NCI-H2107 treated with DMSO at 0.1 percent for 48 hours (cell line): ENCODE data around the gene TBC1D9.

Experiments used
- DNase-seq: peaks from one replicate; lab custom pipeline; 2025; ENCODE audit not compliant: unreplicated experiment; lab: John Stamatoyannopoulos, UW

The TBC1D9 gene

DNA sequence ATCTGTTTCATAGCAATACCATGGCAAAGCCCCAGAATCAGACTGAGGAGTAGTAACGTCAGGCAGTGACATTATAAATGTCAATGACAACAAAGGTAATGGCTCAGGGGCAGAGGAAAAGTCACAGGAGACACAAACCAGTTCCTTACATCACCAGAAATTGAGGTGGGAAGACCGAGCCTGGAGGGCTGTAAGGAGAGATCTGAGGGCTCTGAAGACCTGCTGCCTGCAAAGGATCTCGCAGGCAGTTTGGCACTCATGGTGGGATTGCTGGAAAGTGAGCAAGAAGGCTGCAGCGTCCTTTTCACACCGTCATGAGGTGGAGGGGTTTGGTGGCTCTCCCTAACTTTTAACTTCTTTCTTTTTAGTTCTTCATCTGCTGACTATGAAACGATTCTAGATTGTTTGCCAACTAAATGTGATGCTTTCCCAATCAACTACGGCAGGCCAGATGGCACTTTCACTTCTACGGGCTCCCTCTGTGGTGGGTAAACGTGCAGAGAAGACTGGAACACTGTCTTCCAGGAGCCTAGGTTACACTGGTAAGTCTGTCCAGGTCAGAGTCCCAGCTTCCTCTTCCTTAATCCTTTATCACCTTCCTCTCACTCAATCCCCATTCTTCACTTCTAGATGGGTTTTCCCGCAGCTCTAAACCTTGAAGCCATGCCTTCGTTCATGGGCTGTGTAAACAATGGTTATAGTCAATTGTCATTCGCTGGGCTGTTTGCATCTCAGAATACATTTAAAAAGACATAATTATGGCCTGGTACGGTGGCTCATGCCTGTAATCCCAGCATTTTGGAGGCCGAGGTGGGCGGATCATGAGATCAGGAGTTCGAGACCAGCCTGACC, 58.2 kb downstream of the TBC1D9 start:
- DNase-seq, result no peak

DNA sequence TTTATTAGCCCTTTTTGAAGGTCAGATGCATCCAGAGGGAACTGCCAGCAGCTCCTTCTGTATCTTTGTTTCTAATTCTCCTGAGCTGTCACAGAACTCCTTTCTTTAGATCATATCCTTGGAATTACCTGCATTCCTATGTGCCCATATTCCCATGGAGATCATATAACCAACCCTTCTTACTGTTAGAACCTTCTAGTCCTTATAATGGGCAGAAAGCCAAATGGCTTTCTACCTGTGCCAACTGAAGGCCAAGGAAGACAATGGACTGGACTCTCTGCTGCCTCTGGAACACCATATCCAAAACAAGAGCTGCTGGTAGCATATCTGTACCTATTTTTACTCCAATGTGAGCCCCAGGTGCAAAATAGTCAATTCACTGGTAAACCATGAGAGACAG, 60.7 kb downstream of the TBC1D9 start:
- DNase-seq, result no peak

DNA sequence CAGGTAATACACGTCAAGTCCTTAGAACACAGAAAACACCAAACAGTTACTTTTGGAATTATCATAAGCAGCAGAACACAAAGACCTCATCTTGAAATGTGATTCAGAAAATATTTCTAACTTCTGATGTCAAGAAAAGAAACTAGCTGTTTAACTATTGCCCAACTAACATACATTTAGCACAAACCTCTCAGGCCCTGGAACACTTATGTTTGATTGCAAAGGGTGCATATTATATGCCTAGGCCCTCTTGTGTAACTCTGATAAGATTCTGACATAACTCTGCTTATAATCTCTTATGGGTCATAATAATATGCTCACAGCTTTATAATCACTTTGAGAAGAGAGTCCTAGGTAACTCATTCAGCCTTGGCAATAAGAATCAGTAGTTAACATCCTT, 62.6 kb downstream of the TBC1D9 start:
- no peak for DNase-seq

DNA sequence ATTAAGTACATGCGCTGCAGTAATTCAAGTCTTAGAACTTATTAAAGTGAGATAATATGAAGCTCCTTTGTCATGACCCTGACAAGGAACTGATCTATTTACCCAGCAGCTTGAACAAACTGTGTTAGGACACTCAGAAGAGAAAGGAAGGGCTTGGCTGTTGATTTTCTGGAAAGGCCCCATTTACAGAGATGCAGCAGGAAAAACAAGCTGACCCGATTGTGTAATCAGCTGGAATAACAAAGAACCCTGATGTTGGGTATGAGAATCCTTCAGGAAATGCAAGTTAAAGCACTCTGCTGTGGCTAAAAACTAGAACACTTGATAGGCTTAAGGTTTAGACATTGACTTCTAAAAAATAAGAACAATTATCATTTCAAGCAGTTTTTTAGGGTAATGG, 64.8 kb downstream of the TBC1D9 start:
- DNase-seq, result no peak

DNA sequence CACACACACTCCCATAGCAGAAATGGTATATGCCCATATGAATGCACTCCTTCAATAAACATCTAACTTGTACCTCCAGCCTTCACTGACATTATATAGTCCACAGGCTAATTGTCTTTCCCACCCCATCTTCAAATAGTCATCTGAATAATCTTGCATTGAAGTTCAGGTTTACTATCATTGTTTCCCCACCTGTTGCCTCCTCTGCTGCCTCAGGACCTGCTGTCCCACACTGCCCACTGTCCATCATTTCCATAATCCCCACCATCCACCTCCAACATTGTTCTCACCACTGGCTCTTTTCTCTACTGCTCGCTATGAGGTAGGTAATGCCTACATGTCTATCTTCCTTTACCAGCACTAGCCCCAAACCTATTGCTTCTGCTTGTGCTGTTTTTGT, 66.1 kb downstream of the TBC1D9 start:
- DNase-seq, result no peak

DNA sequence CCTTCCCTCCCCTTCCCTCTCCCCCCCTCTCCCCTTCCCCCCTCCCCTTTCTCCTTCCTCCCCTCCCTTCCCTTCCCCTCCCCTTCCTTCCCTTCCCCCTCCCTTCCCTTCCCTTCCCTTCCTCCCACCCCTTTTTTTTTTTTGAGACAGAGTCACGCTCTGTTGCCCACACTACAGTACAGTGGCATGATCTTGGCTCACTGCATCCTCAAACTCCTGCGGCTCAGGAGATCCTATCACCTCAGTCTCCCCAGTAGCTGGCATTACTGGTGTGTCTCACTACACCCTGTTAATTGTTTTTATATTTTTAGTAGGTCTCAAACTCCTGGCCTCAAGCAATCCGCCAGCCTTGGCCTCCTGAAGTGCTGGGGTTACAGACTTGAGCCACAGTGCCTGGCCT, 66.6 kb downstream of the TBC1D9 start:
- no peak for DNase-seq

DNA sequence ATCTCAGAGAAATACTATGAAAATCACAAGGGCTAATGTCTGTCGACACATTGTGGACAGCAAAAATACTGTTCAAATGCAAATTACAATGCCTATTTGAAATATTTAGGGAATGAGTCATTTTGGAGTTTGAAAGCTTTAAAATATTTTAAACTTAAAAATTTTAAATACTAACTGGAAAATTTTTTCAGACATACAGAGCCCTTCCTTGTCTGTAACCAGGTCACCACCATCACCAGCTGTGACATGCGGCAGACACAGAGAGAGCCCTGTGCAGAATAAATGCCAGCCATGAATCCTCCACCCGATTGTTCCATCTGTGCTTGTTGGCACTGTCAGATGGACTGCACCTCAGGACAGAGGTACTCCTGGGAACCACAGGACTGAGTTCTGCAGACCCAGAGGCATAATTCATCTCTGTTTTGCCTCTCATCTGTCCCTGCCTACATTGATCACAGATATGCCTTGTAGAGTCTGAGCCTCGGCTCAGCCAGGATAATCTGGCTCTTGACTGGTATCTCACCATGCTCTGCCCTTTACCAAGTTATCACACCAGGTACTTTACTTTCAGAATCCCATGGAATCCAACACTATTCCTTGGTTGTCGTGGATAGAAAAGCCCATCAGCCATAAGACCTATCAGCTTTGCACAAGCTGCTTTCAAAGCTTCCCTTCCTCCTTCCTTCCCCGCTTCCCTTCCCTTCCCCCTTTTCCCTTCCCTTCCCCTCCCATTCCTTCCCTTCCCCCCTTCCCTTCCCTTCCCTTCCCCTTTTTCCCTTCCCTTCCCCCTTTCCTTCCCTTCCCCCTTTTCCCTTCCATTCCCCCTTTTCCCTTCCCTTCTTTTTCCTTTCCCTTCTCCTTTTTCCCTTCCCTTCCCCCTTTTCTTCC, 67.2 kb downstream of the TBC1D9 start:
- no peak for DNase-seq

DNA sequence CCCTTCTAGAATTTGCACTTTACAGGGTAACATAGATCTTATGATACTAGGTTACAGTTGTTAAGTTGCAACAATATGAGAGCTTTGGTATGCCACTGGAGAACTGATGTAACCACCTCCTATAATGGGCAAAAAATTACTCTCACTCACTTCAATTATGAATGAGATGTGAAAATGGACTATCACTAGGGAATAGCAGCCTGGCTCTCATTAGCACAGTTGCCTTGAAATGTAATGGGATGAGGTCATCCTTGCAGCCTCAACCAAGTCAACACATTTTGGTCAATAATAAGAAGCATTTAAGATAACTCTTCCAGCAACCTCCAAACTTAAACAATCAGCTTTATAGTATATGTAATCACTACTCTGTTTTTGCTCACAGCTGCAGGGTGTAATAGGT, 69.4 kb downstream of the TBC1D9 start:
- no peak for DNase-seq

DNA sequence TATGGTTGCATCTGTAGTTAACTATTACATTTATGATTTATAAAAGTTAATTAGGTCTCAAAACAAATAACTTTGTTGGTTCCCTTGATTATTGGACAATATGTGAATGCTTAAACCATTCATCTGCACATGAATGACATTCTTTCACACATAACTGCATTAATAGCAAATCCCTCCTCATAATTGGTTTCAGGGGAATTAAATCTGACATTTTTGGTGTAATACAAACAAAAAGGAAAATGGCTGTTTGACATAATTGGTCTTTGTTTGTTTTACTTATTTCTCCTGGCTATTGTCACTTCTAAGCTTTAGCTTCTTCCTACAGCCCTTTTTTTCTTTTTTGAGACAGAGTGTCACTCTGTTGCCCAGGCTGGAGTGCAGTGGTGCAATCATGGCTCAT, 71.9 kb downstream of the TBC1D9 start:
- DNase-seq, result no peak

DNA sequence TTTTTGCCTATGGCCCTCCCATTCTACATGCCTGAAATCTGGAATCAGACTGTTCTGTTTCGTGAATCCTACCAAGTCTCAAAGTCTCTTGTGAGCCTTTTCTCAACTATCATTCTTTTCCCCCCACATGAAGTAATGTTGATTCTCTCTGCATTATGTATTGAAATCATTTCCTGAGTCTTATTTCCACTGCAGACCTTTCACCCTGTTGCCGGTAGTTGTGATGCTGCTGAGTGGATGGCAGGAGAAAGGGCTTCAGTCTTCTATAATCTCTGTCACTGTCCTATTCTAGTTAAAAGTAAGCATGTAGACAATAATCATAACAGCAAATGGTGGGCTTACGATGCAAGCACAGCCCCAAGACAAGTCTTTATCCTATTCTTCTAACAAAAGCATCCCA, 75.0 kb downstream of the TBC1D9 start:
- DNase-seq, result no peak

DNA sequence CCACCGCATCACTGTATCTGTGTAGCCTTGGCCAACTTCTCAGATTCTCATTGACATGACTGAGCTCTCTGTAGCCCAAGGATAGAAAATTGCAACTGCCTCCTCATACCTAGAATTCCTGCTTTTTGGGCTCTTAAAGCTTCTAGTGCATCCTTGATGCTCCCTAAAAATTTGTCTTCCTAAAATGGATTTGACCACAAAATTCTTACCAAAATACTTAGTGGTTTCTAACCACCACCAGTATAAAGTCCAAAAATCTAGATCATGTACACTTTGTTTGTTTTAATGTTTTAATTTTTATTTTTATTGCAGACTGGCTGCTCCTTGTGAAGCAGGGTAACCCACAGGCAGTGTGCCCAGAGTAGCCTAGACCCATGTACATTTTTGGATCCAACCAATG, 75.5 kb downstream of the TBC1D9 start:
- no peak for DNase-seq

DNA sequence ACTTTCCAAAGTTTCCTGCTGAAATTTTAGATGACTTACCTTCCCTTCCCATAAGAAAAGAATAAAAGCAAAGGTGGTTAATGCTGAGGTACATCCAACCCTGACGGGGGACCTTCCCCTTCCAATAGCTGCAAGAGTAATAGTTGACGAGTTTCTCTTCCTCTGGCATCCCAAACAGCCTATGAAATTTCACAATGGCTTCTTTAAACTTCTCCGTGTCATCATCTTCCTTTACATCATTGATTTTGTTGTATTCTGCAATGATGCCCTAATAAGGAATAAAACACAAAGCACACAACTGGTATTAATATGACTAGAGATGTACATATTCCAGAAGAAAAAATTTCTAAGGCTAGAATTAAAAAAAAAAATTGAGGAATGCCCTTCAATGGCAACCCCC, 76.6 kb downstream of the TBC1D9 start:
- no peak for DNase-seq

DNA sequence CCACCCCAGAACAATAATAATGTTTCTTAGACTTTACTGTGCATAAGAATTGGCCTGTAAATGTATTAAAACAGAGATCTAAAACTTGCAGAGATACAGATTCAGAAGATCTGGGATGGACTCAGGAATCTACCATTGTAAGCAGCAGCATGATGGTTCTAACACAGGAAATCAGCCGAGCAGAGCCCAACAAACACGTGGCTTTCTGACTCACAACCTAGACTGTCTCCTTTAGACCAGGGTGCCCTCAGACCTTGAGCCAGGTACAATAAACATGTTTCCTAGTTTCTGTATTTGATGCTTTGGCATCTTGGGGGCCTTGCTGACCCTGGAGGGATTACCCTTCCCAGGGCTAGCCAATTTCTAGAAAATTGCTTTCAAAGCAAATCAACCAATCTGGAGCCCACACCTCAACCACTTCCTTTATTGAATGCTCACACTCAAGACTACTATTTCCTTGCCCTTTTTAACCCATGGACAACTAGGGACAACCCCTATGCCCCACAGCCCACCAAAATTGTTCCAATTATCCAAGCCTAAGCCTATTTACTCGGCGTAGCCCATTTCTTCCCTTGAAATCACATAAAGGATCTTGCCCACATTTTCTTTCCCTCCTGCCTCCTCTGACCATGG, 80.5 kb downstream of the TBC1D9 start:
- DNase-seq, result no peak

DNA sequence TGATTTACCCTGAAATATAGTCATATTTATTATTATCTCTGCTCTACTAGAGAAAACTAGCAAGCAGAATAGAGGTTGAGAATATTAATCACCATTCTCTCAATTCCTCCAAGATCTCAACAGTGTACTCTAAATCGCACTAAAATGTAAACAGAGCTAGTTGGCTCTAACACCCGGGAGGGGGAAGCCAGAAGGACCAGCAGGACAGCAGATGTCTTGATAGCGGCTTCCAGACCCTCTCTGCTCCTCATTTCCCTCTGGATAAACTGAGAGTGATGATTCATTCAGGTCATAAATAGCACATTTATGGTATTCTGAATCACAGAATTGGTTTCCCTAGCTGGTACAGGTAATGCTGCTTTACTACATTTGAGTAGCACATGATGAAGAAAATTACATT, 82.5 kb downstream of the TBC1D9 start:
- no peak for DNase-seq

DNA sequence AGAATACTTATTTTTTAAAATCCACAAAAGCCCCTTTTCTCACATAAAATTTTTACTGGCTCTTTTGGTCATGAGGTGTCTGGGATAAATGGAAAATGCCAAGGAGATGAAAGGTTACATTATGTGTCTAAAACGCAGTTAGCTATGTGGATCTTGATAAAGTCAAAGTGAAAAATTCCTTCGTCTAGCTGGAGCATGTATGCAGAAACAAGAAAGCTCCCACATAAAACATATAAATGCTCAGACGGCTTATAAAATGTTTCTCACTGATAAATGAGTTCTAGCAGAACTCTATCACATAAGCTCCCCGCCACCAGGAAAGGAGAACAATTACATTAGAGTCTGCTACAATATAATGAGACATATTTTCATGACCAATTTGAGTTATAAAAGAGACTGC, 83.8 kb downstream of the TBC1D9 start:
- DNase-seq, result no peak

DNA sequence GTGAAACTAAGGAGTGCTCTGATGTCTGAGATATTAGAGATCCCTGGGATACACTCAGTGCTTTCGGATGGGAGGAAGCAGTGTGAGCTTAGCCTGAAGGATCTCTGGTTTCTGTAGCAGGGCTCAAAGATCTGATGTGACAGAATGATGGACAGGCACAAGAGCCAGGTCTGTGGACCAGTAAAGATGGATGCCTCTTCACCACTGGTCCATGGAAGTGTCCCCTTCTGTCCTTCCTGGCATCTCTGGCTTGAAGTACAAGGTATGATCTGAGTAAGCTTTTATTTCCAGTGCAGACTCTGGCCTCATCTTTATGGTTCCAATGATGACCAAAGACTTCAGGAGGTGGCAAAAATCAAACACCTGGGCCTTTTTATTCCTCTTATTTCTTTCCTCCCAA, 88.1 kb downstream of the TBC1D9 start:
- no peak for DNase-seq

DNA sequence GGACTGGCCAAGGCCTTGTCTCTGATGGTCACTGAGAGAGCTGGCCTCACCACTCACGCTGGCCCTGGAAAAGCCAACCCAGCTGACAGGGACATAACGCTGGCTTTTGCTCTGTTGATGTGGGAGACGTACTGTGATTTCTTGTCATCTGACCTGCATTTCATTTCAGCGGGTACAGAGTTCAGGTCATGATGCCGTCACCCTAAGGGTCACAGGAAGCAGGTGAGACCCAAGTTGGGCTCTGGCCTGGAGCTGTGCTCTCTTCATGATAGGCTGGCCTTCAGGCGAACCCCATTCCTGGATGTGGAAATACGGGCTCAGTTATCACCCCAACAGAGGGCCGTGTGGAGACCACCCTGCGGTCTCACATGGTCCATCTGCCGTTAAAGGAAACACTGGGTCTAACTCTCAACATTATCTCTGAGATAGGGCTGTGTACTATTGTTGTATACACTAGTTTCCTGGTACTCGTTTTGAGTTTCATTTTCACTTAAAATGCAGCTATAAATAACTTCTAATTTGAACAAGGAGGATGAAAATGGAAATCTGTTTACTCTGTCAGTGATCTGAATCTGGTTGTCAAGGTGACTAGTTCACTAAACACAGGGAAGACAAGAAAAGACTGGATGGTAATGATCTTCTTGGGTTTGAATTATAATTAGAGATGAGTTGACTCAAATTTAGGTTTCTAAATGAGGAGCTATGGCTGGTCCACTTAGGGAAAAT, 89.1 kb downstream of the TBC1D9 start:
- DNase-seq, result no peak

DNA sequence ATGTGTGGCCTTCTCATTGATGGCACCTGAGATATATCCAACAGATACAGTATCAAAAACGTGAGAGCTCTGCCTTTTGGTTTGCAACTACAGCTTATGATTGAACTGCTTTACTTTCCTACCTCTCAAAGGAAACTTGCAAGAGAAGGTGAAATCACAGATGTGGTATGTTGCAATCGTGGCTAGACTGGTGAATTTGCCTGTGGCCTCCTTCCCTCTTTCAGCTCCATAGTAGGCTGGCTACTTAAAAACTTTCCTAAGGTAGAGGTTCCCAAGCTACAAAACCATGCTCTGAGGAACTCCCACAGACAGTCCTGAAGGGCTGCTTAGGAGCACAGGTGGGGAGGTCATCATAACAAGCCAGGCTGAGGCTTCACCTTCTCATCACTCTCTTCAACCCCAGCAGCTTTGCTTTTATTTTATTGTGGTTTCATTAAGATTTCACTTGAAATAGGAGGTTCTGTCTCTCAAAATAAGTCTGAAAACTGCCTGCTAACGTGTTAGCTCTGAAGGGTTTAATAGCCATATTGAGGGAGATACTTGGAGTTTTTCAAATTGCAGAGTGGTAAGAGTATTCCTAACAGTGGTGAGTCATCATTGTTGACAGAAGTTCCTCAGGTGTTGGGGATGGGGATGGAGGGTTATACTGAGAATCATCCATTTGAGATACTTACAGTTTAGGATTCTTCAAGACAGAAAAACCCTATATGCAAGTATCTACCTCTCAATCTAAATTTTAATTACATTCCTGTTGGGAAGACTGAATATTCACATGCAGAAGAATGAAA, 93.9 kb downstream of the TBC1D9 start:
- no peak for DNase-seq

DNA sequence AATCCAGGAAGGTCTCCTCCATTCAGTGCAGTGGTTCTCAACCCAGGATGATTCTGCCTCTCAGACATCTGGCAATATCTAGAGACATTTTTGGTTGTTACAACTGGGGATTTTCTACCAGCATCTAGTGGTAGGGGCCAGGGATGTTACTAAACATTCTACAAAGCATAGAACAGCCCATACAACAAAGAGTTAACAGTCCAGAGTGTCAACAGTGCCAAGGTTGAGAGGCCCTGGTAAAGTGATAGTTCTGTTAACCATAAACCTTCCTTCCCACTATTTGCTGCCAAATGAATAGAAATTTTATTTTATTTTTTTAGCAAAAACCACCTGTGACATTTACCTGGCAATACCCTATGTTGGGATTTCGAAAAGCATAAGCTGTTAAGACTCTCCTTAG, 94.6 kb downstream of the TBC1D9 start:
- DNase-seq, result no peak

DNA sequence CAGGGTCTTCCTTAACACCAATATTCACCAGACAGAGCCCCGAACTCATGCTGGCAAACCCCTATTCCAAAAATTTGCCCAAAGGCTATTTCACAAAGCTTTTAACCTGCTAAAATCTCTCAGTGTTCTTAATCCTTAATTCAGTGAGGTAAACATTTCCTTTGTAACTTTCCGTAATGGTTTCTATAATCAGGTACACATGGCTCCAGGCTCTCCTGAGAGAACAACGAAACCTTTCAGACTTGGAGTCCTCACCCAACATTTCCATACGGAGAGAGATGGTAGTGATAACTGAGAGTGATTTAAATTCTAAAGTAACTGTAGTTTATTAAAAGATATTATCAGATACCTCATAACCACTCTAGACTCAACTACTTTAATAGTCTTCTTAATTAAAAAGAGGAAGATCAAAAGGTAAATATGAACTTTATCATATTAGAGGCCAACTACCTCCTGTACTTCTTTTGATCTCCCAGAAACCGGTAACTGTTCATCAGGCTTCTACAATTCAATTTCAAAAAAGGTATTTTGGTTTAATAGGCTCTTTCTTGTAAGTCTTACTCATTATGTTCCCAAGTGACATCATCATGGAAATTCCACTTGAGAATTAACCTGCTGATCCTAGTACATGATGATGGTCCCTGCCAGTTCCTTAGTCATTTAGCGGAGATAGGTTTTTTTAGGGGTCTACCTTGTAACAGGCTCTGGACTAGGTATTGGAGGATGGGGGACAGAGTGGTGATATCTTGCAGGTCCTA, 96.1 kb downstream of the TBC1D9 start:
- no peak for DNase-seq
